Measurements from ENCODE around the gene CRACR2A.

Gene CRACR2A

GRCh38 chr12:3592856-3593625 lies 159.9 kb downstream of the CRACR2A start:
- DNase-seq = no peak

- no peak for DNase-seq
Measured at GRCh38 chr12:3589745-3590144, 163.2 kb downstream of the CRACR2A start.

- no peak for DNase-seq
Measured at GRCh38 chr12:3587402-3588013, 165.4 kb downstream of the CRACR2A start.

GRCh38 chr12:3583656-3584334 lies 169.1 kb downstream of the CRACR2A start:
- DNase-seq = no peak

- DNase-seq = no peak
Measured at GRCh38 chr12:3580094-3580749, 172.7 kb downstream of the CRACR2A start.

- DNase-seq = no peak
Measured at GRCh38 chr12:3579446-3580093, 173.3 kb downstream of the CRACR2A start.

GRCh38 chr12:3578557-3578956 lies 174.4 kb downstream of the CRACR2A start:
- DNase-seq = no peak

- DNase-seq = no peak
Measured at GRCh38 chr12:3576891-3577290, 176.0 kb downstream of the CRACR2A start.

GRCh38 chr12:3574986-3575385 lies 177.9 kb downstream of the CRACR2A start:
- no peak for DNase-seq

GRCh38 chr12:3572560-3572959 lies 180.3 kb downstream of the CRACR2A start:
- DNase-seq = peak; percentile 46

- DNase-seq = no peak
Measured at GRCh38 chr12:3571724-3572123, 181.2 kb downstream of the CRACR2A start.

- DNase-seq = no peak
Measured at GRCh38 chr12:3571323-3571722, 181.6 kb downstream of the CRACR2A start.

GRCh38 chr12:3568695-3569094 lies 184.2 kb downstream of the CRACR2A start:
- DNase-seq = no peak

GRCh38 chr12:3565985-3566384 lies 186.9 kb downstream of the CRACR2A start:
- no peak for DNase-seq

Measured in NCI-H2227 treated with DMSO at 0.1 percent for 48 hours (cell line).